HL-60/S4 (cell line): ENCODE measurements around the gene CENPI.
"Not testable (repeated sequence)": the region's sequence is repeated elsewhere in the genome, so short reads cannot be mapped to it uniquely, and the experiment has no call there.

Source experiments
- in situ Hi-C: fragments of 300-500 bp; cut with MboI; formaldehyde crosslinking; loops from 2 replicates; pipeline ENCODE4 v1.14.3; 2022; ENCODE audit warnings: low sequenced_read_pairs

Gene CENPI, protein sequence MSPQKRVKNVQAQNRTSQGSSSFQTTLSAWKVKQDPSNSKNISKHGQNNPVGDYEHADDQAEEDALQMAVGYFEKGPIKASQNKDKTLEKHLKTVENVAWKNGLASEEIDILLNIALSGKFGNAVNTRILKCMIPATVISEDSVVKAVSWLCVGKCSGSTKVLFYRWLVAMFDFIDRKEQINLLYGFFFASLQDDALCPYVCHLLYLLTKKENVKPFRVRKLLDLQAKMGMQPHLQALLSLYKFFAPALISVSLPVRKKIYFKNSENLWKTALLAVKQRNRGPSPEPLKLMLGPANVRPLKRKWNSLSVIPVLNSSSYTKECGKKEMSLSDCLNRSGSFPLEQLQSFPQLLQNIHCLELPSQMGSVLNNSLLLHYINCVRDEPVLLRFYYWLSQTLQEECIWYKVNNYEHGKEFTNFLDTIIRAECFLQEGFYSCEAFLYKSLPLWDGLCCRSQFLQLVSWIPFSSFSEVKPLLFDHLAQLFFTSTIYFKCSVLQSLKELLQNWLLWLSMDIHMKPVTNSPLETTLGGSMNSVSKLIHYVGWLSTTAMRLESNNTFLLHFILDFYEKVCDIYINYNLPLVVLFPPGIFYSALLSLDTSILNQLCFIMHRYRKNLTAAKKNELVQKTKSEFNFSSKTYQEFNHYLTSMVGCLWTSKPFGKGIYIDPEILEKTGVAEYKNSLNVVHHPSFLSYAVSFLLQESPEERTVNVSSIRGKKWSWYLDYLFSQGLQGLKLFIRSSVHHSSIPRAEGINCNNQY

DNA sequence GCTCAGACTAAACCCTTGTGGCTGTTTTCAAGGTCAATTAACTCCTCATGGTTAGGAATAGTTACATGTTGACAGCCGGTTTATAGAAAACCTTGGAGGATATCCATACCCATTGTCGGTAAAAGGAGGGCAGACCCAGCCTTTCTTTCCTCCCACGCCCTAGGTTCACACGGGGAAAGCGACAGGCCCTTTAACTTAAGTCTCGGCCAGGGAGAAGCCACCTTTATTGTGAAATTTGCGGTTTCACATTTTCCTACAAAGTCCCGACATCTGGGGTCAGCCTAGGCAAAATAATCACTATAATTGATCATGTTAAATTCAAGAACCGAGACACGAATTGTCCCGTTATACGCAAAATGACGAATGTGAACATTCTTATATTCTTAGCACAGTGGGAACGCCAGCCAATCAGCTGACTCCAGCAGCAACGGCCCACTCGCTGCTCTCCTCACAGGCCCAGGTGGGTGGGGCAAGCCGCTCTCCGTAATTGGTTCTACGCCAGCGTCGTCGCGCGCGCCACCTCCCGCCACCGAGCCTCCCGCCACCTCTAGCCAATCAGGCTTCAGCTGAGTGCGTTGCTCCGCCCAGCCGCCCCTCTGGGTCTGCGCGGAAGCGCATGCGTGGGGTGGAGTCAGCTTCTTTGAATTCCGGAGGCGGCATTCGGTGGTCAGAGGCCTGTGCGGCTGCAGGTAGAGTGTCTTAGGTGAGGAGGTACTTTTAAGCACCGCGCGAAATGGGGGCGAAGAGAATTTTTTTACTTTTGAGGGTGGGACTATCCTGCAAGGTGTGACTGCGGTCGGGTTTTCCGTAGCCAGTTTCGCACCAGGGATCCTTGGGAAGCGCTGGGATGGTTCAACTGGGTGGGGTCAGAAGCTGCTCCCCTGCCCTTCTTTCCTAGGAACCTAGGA lies at the start of gene CENPI:
CENPI (plus strand) TSS at position 659 of the 908 bp plus-strand sequence. CDS start 2,867 bp downstream, outside the sequence.
- in situ Hi-C loops = no loop called here

DNA sequence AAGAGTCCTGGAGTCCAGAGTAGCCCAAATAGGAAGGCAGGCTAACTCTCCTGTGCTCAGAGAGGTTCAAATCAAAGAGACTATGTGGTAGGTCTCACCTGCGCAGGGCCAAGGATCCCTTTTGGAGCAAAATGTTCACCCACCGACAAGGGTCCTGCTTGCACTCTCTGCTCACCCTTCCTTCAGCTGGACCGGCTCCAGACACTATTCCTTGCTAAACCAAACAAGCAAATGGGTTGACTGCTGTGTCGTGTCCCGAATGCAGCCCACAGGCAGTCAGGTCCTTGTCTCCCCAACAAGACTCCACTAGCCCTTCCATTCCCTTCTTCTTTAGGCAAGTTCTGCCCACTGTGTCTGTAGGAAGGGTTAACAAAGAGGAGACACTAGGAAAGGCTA lies 46.9 kb upstream of the CENPI start:
- in situ Hi-C loops = no loop called here

DNA sequence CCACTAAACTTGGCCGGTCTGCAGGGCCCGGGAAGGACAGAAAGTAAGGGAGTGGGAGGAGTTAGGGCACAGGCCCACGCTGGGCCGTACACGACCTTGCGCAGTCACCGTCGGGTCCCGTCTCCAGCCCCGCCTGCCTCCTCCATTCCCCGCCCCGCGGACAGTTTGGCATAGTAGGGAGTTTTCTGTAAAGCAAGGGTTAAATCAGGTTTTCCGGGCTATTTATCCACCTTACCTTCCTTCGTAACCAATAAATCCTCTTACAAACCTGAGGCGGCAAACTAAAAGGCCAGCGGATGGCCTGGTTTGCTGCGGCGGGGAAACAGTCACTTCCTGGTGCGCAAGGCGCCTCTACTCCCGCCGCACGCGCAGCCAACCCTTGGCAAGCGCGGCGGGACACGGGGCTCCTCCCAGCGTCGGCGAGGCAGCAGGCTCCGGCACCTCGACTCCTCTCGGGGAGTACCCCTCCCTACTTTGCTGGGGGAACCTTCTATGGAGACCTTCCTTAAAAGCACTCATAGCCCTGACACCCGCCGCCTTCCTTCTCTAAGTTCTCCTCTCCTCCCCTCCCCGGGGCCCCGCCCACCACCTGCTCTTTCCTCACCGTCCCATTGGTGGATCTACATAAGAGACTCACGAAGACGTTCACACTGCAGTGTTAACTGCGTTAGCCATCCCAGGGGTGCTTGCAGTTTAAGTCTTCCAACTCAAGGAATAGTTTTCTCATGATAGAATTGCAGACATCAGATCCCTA lies 46.3 kb upstream of the CENPI start, which contains the start of gene TRMT2B:
TRMT2B (minus strand) TSS at position 563 of the 754 bp plus-strand sequence. CDS start 9,822 bp downstream, outside the sequence.
- in situ Hi-C loops = no loop called here

DNA sequence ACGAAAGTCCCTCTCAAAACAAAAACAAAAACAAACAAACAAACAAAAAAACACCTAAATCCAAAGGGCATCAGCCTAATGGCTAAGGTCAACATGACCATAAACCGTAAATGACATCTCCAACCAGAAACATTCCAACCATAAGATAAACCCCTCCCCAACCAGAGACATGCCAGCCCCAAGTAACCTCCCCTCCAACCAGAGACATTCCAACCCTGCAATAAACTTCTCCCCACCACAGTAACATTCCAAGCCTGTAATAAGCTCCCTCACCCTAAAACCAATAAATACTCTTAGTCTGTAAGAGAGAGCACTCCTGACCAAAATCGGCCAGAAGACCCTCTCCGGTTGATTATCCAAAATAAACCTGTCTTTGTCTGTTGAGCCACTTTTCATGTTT lies 41.5 kb upstream of the CENPI start:
- in situ Hi-C loops = not testable (repeated sequence)

DNA sequence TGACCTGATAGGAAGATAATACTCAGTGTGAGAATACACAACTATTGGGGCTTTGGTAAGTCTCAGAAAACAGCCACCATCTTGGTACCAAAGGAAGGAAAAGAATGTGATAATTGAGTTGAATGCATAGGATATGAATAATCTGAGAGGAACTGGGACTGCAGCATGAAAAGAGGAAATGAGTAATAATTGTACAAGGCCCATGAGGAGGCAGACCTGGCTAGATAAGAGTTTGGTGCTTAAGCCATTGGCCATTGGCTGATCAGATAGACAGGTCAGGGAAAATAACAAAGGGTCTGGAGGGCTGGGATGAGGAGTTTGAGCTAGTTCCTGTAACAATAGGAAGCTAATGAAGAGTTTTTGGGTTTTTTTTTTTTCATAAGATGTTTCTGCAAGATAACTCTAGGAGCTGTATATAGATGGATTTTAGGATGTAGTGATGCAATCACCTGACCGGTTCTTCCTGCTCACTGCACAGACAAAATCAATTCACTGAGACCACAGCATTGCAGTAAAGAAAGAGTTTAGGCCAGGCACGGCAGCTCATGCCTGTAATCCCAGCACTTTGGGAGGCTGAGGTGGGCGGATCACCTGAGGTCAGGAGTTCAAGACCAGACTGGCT lies 40.8 kb upstream of the CENPI start:
- in situ Hi-C loops = no loop called here

DNA sequence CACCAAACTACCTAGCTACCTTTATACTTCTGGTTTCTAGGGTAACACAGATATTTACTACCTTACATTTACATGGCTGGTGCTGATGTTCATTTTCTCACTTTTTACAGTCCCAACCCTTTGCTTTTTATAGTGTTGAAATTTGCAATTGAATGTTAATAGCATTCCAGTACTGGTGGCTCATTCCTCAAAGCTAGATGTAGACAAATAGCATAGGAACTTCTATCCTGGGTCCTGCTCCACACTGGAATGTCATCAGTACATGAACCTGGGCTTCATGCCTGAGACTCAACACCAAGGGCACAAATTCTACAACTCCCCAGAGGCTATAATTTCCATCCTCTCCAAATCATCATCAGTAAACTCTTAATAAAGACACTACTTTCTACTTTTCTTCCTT lies 35.8 kb upstream of the CENPI start:
- in situ Hi-C loops = no loop called here

DNA sequence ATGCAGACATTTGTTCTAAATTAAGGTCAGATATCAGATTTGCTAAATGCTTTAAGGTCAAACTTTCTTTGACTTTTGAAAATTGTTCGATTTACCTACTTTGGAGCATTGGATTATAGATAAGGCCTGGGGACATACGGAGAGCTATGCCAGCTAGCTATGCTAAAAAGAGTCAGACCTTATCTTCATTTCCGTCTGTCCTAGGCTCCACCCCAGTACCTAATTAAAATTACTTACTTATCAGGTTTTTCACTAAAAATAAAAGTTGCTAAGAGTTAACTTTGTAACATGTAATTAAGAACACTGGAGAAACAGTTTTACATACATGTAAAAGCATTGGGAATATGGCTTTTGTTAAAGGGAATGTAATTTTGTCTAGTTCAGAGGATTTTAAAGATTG lies 26.4 kb upstream of the CENPI start:
- in situ Hi-C loops = no loop called here

DNA sequence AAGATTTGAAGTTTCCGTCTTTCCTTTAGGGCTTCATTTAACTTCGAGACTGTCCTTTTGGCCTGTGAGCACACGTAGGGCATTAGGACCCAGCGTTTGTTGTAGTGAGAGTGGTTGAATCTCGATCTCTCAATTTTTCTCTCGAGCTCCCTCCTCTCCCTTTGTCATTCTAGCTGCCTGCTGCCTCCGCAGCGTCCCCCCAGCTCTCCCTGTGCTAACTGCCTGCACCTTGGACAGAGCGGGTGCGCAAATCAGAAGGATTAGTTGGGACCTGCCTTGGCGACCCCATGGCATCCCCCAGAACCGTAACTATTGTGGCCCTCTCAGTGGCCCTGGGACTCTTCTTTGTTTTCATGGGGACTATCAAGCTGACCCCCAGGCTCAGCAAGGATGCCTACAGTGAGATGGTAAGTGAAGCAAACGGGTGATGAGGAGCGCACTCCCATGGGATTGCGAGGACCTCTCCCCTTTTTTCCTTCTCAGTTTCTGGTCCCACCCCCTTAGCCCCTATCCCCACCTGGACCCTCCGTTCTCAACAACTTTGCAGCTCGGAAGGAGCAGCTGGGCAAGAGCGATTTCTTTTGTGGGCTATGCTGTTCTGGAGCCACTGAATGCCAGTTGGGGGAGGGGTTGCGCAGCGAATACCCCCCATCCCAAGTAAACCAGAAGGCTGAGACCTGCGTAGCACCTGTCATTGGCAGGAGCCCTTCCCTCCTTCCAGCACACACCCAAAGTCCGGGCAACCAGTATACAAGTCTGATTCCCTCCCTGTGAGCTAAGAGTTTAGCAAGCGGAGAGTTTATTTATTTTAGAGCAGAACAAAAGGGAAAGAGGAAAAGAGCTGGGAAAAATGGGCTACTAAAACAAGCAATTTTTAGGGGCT lies 19.0 kb upstream of the CENPI start, which contains the start of gene TMEM35A:
TMEM35A (plus strand) TSS at position 164 of the 883 bp plus-strand sequence; CDS start at position 288, 124 bp downstream.
- in situ Hi-C loops = no loop called here

DNA sequence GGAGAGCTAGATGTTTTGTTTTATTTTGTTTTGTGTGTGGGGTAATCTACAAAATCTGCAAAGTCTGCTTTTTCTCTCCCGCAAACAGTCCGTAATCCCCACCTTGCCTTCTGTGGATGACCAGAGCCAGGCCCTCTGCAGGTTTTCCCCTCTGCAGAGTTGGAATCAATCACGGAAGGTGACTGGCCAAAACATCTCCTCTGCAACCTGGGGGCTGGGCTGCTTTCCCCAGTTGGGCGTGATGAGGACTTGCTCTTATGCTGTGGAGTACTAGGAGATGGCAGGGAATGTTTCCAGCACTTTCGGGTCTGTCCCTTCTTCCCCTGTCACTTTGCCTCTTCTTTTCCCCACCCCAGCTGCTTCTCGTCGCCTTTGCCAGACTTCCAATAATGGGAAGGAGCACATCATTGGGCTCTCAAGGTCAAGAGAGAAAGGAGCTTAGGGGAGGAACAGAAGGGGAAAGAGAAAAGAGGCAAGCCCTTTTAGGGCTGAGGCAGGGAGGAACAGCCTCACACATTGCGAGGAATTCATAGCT lies 18.2 kb upstream of the CENPI start:
- in situ Hi-C loops = no loop called here

DNA sequence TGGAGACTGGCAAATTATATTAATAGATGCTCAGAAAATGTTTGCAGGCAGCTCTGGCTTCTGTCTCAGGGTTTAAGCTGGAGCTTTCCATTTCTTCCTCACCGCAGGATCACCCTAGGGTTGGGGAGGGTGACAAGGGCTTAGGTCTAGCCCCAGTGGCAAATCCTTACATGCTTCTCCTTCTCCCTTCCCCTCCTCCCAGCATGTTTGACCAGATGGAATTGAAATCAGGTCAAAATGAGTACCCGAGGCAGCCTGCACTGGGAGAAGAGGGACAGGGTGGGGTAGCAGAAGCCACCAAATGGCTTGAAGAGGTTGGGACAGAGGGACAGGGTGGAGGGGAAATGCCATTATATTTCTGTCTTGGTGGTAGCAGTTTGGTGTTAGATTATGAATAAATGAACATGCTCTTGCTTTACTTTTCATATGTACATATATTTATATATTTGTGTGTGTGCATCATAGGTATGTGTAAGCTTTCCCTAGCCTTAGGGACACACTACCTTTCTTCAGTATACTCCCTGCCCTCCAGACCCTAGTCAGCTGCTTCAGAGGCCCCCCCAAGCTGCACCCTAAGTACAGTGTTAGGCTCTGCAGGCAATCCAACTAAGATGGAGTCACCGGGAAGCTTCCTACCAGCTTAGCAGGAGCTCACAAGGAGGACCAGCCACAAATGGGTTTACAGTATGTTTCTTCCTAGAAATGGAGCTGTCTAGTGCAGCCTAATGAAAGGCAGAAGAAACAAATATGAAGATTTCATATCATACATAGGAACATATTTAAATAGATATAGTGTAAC lies 17.5 kb upstream of the CENPI start:
- in situ Hi-C loops = no loop called here

DNA sequence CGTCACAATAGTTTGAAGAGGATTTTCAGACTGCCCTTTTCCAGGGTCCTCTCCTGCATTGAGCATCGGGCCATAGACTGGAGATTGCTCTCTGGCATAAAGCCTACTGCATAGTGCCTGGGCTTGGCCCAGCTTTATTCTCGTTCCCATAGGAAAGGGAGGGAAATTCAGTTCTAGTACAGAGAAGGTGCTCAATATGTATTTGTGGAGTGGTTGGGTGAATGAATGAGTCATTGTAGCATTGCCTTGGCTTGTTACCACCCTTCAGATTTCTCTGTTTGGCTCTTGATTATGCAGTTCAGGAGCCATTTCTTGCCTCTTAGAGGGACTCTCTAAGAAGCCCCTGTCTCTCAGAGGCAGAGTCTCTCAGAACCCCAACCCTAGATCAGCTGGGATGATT lies 16.8 kb upstream of the CENPI start:
- in situ Hi-C loops = no loop called here

DNA sequence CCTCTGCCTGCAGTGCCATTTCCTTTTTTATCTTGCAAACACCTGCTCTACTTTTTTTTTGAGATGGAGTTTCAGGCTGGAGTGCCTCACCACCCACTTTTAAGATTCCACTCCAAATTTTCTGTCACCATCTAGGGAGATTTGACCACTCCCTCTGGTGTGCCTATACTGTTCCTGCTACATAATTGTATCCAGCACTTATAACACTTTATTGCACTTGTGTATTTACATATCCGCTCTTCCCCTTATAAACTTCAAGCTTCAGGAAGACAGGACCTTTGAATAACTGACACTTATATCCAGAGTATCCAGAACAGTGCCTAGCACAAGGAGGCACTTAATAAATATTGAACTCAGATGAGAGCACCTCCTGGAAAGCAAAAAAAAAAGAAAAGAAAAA lies 6.2 kb upstream of the CENPI start:
- in situ Hi-C loops = no loop called here

DNA sequence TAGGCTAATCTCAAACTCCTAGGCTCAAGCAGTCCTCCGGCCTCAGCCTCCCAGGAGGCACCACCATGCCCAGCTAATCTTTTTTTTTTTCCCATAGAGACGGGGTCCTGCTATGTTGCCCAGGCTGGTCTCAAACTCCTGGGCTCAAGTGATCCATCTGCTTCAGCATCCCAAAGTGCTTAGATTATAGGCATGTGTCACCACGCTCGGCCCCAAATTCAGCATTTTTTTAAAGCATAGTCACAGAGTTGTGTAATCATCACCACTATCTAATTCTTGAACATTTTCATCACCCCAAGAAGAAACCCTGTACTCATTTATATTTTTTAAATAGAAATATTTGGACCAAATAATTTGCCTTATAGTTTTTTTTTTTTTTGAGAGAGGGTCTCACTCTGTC lies 10.3 kb downstream of the CENPI start:
- in situ Hi-C loops = no loop called here

DNA sequence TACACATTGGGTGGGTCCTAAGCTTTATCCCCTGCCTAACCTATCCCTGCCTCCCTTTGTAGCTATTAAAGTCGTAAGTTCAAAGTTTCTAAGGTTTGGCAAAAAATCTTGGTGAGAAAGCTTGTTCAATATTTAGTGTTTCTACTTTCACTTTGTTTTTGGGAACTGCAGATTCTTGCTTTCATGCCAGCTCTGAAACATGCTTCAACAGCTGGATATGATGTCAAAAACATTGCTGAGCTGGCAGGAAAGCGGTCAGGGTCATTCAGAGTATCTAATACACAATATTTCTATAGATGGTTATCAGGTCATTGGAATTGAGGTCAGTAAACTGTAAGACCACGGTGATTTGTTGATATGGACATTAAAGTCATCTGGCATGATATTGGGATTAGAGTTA lies 19.7 kb downstream of the CENPI start:
- in situ Hi-C loops = no loop called here

DNA sequence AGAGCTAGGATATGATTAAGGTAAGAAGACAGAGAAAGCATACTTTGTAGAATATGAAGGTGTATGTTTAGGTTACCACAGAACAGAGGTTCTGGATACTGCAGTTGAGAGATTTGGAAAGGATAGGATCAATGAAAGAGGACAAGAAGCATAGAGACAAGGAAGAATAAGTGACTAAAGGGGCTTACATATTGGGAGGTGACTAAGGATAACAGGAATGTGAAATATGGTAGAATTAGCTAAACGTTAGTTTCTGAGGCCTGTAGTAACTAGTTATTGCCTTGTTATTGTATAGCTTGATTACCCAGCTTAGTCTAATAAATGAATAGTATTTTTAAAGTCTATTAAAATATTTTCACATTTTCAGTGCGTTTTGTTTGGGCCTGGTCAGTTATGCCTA lies 38.2 kb downstream of the CENPI start:
- in situ Hi-C loops = no loop called here
